PC-3 (cell line): ENCODE measurements around the gene CCDC167. TPM values are rescaled to one million over a fixed set of nuclear protein-coding genes. Genes with fewer than 3 reads are reported as not detected.

Experiments
- ATAC-seq: fragments of 200-7000 bp; cut with Tn5 transposase; 2 replicates; pipeline ENCODE4 v1.9.1; 2020; ENCODE audit warnings: mild to moderate bottlenecking, moderate library complexity
- BruUV-seq: library from RNA; stranded (reverse); fragments of 400-500 nt; replicated peaks from 2 replicates; lab custom pipeline; 2021; lab: Mats Ljungman, UMichigan
- CTCF ChIA-PET: fragments of 300-600 bp; sonication (Branson Sonifier 250); formaldehyde crosslinking; loops from one replicate; lab custom pipeline; 2022; ENCODE audit warnings: antibody characterized with exemption; lab: Charles Lee
- POLR2A ChIA-PET: fragments of 300-600 bp; sonication (Branson Sonifier 250); formaldehyde crosslinking; loops from one replicate; lab custom pipeline; 2022; ENCODE audit warnings: antibody characterized with exemption; ENCODE audit not compliant: unreplicated experiment; lab: Charles Lee
- DNase-seq: peaks from one replicate; pipeline ENCODE4 v3.0.0-alpha.2; 2015
- H2AFZ ChIP-seq: fragments of 300-600 bp; sonication (generic); 2 replicates; pipeline ENCODE4 v1.6.0; 2016; ENCODE audit warnings: antibody characterized with exemption, low read length
- H3F3A ChIP-seq: fragments of 300-600 bp; sonication (generic); one replicate; pipeline ENCODE4 v1.6.0; 2017; ENCODE audit warnings: antibody characterized with exemption, low read length, control low read depth, mild to moderate bottlenecking; ENCODE audit not compliant: unreplicated experiment
- H3K27ac ChIP-seq: fragments of 300-600 bp; sonication (generic); 2 replicates; pipeline ENCODE4 v1.5.1; 2016; ENCODE audit warnings: mild to moderate bottlenecking, low read length
- H3K27me3 ChIP-seq: fragments of 300-600 bp; sonication (generic); 2 replicates; pipeline ENCODE4 v1.6.1; 2016; ENCODE audit warnings: low read length, mixed read lengths
- H3K36me3 ChIP-seq: fragments of 300-600 bp; sonication (generic); 2 replicates; pipeline ENCODE4 v1.6.1; 2016; ENCODE audit warnings: low read depth, mixed run types, low read length, mixed read lengths
- H3K4me1 ChIP-seq: fragments of 300-600 bp; sonication (generic); 2 replicates; pipeline ENCODE4 v1.5.1; 2016; ENCODE audit warnings: low read length; ENCODE audit not compliant: insufficient read depth
- H3K4me2 ChIP-seq: fragments of 300-600 bp; sonication (generic); 2 replicates; pipeline ENCODE4 v1.6.0; 2016; ENCODE audit warnings: low read length
- H3K4me3 ChIP-seq: fragments of 300-600 bp; sonication (generic); 2 replicates; pipeline ENCODE4 v1.5.1; 2016; ENCODE audit warnings: mild to moderate bottlenecking, low read length, mixed read lengths
- H3K79me2 ChIP-seq: fragments of 300-600 bp; sonication (generic); 2 replicates; pipeline ENCODE4 v1.6.1; 2017; ENCODE audit warnings: low read length, mixed read lengths
- H3K9ac ChIP-seq: fragments of 300-600 bp; sonication (generic); 2 replicates; pipeline ENCODE4 v1.6.0; 2016; ENCODE audit warnings: mild to moderate bottlenecking, low read length
- H3K9me2 ChIP-seq: fragments of 300-600 bp; sonication (generic); replicated peaks from 2 replicates; pipeline ENCODE4 v1.6.1; 2016; ENCODE audit warnings: mixed run types, low read length, mixed read lengths
- H3K9me3 ChIP-seq: fragments of 300-600 bp; sonication (generic); 2 replicates; pipeline ENCODE4 v1.6.1; 2016; ENCODE audit warnings: low read length, mixed read lengths
- H4K20me1 ChIP-seq: fragments of 300-600 bp; sonication (generic); 2 replicates; pipeline ENCODE4 v1.6.1; 2016; ENCODE audit warnings: low read length, mixed read lengths
- EZH2 ChIP-seq: fragments of 300-600 bp; sonication (generic); IDR thresholded peaks from one replicate; pipeline ENCODE4 v1.6.1; 2017; ENCODE audit warnings: antibody characterized with exemption, mild to moderate bottlenecking, low read length; ENCODE audit not compliant: unreplicated experiment
- EZH2phosphoT487 ChIP-seq: fragments of 300-600 bp; sonication (generic); IDR thresholded peaks from 2 replicates; pipeline ENCODE4 v1.6.1; 2018; ENCODE audit warnings: mild to moderate bottlenecking, antibody characterized with exemption, low read length, borderline replicate concordance
- intact Hi-C: fragments of 100-400 bp; cut with micrococcal nuclease; formaldehyde crosslinking; loops from 2 replicates; pipeline ENCODE4 v1.9.0; 2023
- total RNA-seq: library from RNA; depleted of rRNA; stranded (reverse); fragments of >200 nt; gene quantifications from 2 replicates; pipeline ENCODE4 v1.2.3, GENCODE V29; 2014
- TF ChIP-seq, protein P1 (sequence below): fragments of 300-600 bp; sonication (generic); conservative IDR thresholded peaks from 2 replicates; pipeline ENCODE4 v1.5.1; 2017; ENCODE audit warnings: antibody characterized with exemption, low read depth, mild to moderate bottlenecking, low read length

Gene CCDC167
- total RNA-seq, 1 experiment from 2014 or later: 56.9 TPM

DNA sequence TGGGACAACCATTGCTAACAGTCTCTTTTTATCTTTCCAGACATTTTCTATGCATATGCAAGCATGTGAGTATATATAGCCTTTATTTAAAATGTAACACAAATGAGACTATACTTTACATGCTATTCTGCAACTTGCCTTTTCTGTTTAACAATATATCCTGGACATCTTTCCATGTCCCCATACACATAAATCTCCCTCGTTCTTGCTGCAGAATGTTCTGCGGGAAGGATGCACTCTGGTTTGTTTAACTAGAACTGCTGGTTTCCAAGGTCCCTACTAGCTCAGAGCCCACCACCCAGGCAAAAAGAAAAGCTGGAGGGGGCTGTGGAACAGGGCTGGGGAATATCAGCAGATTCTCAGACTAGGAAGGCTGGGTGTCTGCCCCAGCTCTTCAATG, 35.2 kb upstream of the CCDC167 start:
- no peaks in the 10 kb centered on the region for H3K9me3 ChIP-seq
- no peaks in the 10 kb centered on the region for H3K9me2 ChIP-seq
- no peaks in the 10 kb centered on the region for H3K36me3 ChIP-seq
- H3K27me3 ChIP-seq: peaks cover 13% of the 10 kb centered on the region; the same call in 1 of the 2 replicates
- no peaks in the 10 kb centered on the region for H4K20me1 ChIP-seq
- no peaks in the 10 kb centered on the region for H3K79me2 ChIP-seq
- H2AFZ ChIP-seq: no peak overlapping the region
- ATAC-seq (no peak), DNase-seq (no peak)
- H3K4me3 ChIP-seq: no peak overlapping the region
- intact Hi-C loops: no loop called here
- no TSS peak for BruUV-seq
- POLR2A ChIA-PET: no interaction called here
- H3F3A ChIP-seq: no peaks in the 10 kb centered on the region
- CTCF ChIA-PET: no interaction called here
- no peak overlapping the region for H3K9ac ChIP-seq
- H3K4me2 ChIP-seq: no peak overlapping the region
- no peak for TF ChIP-seq EZH2phosphoT487
- no peak for TF ChIP-seq EZH2
- TF ChIP-seq, protein P1, sequence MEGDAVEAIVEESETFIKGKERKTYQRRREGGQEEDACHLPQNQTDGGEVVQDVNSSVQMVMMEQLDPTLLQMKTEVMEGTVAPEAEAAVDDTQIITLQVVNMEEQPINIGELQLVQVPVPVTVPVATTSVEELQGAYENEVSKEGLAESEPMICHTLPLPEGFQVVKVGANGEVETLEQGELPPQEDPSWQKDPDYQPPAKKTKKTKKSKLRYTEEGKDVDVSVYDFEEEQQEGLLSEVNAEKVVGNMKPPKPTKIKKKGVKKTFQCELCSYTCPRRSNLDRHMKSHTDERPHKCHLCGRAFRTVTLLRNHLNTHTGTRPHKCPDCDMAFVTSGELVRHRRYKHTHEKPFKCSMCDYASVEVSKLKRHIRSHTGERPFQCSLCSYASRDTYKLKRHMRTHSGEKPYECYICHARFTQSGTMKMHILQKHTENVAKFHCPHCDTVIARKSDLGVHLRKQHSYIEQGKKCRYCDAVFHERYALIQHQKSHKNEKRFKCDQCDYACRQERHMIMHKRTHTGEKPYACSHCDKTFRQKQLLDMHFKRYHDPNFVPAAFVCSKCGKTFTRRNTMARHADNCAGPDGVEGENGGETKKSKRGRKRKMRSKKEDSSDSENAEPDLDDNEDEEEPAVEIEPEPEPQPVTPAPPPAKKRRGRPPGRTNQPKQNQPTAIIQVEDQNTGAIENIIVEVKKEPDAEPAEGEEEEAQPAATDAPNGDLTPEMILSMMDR: no peak
- peaks cover 10% of the 10 kb centered on the region for H3K4me1 ChIP-seq
- H3K27ac ChIP-seq: no peak overlapping the region

DNA sequence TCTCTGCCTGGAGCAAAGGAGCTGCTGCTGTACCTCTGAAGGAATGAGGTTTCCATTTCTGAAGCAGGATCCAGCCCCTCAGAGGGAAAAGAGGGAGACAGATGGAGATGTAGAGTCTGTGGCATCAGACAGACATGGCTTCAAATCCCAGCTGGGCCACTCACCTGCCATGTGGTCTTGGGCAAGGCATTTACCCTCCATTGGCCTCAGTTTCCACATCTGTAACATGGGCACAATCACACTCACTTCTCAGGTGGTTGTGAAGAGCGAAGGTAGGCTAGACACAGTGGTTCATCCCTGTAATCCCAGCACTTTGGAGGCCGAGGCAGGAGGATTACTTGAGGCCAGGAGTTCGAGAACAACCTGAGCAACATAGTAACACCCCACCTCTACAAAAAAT, 32.4 kb upstream of the CCDC167 start:
- Histone ChIP-seq H3K27me3 (peaks cover 13% of the 10 kb centered on the region; the same call in 1 of the 2 replicates), H4K20me1 (no peaks in the 10 kb centered on the region), H3K4me3 (no peak overlapping the region), H3K9me3 (no peaks in the 10 kb centered on the region), H3K9me2 (no peaks in the 10 kb centered on the region), H3K79me2 (no peaks in the 10 kb centered on the region), H3F3A (no peaks in the 10 kb centered on the region), H3K4me1 (peaks cover 10% of the 10 kb centered on the region), H3K36me3 (no peaks in the 10 kb centered on the region), H3K4me2 (no peak overlapping the region), H3K27ac (no peak overlapping the region), H2AFZ (no peak overlapping the region), H3K9ac (no peak overlapping the region)
- ChIA-PET POLR2A (no interaction called here), CTCF (no interaction called here)
- DNase-seq (no peak), ATAC-seq (no peak)
- intact Hi-C loops: no loop called here
- TF ChIP-seq EZH2phosphoT487 (no peak), EZH2 (no peak)
- TF ChIP-seq, protein P1: no peak
- no TSS peak for BruUV-seq

DNA sequence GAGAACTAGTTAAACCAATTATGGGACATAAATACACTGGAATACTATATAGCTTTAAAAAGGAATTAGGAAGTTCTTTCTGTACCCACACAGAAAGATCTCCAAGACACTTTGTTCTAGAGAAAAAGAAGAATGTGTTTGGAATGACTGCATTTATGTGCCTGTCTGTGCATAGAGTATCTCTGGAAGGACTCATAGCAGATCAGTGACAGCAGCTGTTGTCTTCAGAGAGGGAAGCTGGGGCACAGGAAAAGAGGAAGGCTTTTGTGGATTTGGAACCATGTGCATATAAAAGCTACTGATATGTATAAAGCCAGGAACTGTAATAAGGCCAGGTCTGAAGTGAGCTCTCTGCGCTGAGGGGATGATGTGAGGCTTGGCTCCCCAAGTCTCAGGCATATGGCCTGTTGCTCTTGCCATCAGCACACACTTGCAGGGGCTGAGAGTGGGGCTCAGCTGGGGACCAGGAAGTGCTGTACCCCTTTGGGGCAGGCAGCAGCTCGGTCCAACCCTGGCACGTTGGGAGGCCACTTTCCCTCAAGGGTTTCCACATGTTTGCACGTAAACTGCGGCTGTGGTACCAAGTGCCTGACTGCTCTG, 31.8 kb upstream of the CCDC167 start:
- no peaks in the 10 kb centered on the region for H4K20me1 ChIP-seq
- TF ChIP-seq EZH2phosphoT487 (no peak), EZH2 (no peak)
- TF ChIP-seq, protein P1: no peak
- no peaks in the 10 kb centered on the region for H3K79me2 ChIP-seq
- no peaks in the 10 kb centered on the region for H3K9me2 ChIP-seq
- peaks cover 13% of the 10 kb centered on the region; the same call in 1 of the 2 replicates for H3K27me3 ChIP-seq
- no peaks in the 10 kb centered on the region for H3K9me3 ChIP-seq
- H3K4me1 ChIP-seq: peaks cover 10% of the 10 kb centered on the region
- H3F3A ChIP-seq: no peaks in the 10 kb centered on the region
- no TSS peak for BruUV-seq
- no peak overlapping the region for H3K27ac ChIP-seq
- no peak overlapping the region for H3K4me3 ChIP-seq
- no peak overlapping the region for H3K4me2 ChIP-seq
- DNase-seq (no peak), ATAC-seq (no peak)
- intact Hi-C loops: no loop called here
- no peaks in the 10 kb centered on the region for H3K36me3 ChIP-seq
- H3K9ac ChIP-seq: no peak overlapping the region
- POLR2A ChIA-PET: no interaction called here
- H2AFZ ChIP-seq: no peak overlapping the region
- CTCF ChIA-PET: no interaction called here
